HG02840 (cell line): ENCODE data around the gene DBR1.
"Not testable (repeated sequence)": the region's sequence is repeated elsewhere in the genome, so short reads cannot be mapped to it uniquely, and the experiment has no call there.

Experiments
- ATAC-seq: cut with Tn5 transposase; IDR thresholded peaks from one replicate; pipeline ENCODE4 v1.9.1; 2021; ENCODE audit warnings: mild to moderate bottlenecking, moderate library complexity, moderate number of reproducible peaks; ENCODE audit not compliant: unreplicated experiment, low FRiP score

The DBR1 gene

GRCh38 chr3:138187296-138188012 is 12.7 kb upstream of the DBR1 start, which contains the start of gene ARMC8:
TSS of gene ARMC8 (plus strand) at chr3:138187301. CDS start at chr3:138187555, 254 bp downstream.
- peak; percentile 58 for ATAC-seq

GRCh38 chr3:138186803-138187295 is 12.1 kb upstream of the DBR1 start:
- ATAC-seq: peak; percentile 95

- no peak for ATAC-seq
Observed at GRCh38 chr3:138186221-138186620, 11.5 kb upstream of the DBR1 start.

- no peak for ATAC-seq
Observed at GRCh38 chr3:138184994-138185393, 10.3 kb upstream of the DBR1 start.

DNA sequence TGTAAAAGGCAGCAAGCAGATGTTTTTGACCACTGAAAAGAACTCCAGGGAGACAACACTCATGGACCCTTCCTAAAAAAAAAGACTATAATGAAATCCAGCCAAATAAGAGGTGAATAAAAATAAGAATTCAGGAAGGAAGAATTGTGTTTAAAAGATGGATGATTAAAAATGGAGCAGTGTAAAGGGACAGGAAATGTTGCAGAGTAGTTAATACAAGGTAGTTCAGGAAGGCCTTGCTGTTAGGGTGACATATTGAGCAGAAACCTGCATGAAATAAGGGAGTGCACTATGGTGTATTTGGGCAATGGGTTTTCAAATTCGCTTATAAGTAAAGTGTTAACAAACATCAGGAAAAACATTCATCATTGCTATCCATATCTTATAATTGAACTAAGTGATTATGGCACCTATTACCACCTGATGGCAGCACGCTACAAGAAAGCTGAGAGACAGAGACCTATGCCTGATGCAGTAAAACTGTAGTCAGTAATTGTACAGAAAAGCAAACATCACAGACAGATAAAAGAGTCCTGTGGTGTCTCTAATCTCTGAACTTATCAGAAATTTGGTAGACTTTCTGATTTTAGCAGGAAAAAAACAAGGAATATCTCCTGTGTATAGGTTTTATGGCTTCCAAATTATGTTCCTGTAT is 5.8 kb upstream of the DBR1 start:
- ATAC-seq: no peak

- ATAC-seq: no peak
Observed at GRCh38 chr3:138173769-138174420, 826 bp downstream of the DBR1 start.

DNA sequence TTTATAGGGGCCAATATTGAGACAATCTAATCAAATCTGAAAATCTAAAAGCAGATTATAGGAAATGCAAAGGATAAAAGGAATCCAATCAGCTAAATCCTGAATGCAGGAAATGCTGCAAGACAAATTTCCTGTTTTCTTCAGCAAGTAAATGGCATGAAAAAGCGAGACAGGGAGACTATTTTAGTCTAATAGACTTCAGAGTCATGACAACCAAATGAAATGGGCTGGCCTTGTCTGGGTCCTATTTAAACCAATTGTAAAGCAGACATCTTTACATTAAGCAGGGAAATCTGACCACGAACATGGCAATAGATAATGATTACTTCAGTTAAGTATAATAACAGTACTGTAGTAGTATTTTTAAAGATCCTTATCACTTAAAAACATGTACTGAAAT is 2.1 kb downstream of the DBR1 start:
- no peak for ATAC-seq

DNA sequence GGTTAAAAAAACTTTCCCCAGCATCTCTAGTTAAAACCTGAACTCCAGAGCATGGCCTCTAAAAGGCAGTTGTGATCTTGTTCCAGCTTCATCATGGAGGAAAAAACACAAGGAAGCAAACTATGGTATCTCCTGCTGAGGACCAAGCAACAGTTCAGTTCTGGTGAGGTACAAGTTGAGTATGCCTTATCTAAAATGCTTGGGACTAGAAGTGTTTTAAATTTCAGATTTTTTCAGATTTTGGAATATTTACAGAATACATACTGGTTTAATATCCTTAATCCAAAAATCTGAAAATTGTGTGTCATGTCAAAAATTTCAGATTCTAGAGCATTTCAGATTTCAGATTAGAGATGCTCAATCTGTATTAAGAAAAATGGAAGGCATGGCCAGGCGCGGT is 9.7 kb downstream of the DBR1 start:
- ATAC-seq: no peak

DNA sequence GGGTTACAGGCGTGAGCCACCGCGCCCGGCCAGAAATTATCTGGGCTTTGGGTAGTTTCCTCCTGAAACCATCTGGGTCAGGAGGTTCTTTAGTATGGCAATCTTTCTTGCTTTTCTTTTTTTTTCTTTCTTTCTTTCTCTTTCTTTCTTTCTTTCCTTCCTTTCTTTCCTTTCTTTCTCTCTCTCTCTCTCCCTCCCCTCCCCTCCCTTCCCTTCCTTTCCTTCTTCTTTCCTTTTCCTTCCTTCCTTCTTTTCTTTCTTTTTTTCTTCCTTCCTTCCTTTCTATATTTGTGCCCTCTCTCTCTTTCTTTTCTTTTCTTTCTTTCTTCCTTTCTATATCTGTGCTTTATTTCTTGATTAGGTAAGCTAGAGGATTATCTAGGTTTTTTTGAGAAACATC is 17.0 kb downstream of the DBR1 start:
- ATAC-seq: no peak

DNA sequence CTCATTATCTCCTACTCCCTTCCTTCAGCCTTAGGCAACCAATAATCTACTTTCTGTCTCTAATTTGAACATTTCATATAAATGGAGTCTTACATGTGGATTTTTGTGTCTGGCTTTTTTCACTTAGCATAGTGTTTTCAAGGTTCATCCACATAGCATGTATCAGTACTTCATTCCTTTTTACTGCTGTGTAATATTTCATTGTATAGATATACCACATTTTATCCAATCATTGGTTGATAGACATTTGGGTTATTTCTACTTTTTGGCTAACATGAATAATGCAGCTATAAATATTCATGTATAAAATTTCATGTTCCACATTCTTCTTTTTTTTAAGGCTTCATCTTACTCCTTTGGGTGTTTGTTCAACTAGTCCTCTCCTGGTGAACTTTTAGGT is 20.2 kb downstream of the DBR1 start:
- no peak for ATAC-seq

DNA sequence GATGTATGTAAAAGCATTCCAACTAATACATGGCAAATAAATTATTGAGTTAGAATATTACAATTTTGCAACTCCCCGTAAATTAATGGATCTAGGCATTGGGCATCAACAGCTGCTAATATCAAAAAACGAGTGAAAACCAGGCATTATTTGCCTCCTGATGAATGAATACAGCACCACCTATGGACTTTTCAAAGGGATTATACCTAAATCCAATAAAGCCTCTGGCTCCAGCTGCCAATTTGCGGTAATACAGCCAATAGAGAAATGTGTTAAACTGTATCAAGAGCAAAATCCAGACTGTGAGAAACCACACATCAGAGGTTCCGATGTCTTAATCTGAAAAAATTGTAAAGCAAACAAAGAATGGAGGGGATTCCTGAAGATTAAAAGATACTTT is 26.2 kb downstream of the DBR1 start:
- ATAC-seq: no peak

DNA sequence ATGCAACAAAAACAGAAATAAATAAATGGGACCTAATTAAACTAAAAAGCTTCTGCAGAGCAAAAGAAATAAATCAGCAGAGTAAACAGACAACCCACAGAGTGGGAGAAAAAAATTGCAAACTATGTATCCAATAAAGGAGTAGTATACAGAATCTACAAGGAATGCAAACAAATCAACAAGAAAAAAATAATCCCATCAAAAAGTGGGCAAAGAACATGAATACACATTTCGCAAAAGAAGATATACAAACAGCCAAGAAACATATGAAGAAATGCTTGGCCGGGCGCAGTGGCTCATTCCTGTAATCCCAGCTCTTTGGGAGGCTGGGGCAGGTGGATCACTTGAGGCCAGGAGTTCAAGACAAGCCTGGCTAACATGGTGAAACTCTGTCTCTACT is 32.5 kb downstream of the DBR1 start:
- not testable (repeated sequence) for ATAC-seq

DNA sequence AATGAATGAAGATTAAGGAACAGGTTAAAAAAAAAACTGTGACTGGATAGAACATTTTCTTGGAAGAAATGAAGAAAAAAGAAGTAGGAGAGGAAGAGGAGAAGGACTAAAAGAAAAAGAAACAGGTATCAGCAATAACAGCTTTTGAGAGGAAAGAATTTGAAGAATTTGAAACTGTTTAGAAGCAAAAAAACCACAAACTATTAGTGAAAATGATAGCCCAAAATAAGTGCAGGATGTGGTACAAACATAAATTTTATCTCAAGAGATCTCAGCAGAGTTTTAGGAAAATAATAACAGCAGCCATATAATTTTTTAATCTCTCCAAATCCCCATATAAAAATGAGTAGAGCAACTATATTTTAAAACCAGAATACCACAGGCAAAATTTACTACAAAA is 33.8 kb downstream of the DBR1 start:
- no peak for ATAC-seq

DNA sequence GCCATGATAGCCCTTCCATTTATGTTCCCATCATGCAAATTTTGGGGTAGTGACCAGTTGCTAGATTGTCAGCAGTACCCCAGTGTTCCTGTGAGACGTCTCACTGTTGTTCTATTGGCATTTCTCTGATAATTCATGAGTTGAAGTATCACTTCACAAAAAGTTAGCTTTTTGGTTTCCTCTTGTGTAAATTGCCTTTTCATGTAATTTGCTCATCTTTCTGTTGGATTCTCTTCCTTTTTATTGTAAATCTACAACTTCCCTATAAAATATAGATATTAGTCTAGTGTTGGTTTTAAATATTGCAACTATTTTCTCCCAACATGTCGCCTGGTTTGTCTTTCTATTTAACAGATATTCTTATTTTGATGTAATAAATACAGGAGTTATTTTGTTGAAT is 35.0 kb downstream of the DBR1 start:
- ATAC-seq: no peak

DNA sequence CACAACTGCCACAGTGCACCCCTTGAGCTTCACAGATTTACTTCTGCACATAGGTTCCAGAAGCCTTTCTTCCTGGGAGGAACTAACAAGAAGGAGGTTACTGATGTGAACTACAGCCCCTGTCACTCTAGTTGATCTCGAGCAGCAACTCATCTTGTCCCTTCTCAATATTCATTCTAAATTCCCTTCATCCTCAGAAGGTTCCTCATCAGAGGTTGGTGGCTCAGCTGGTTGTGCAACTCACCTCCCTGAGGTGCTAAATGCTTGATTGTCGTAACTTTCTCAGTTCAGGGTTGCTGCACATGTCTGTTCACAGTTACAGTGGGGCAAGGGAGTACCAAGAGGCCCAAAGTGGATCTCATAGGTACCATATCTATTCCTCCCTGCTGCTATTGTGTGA is 36.9 kb downstream of the DBR1 start:
- ATAC-seq: no peak

- no peak for ATAC-seq
Observed at GRCh38 chr3:138136201-138136600, 38.5 kb downstream of the DBR1 start.

DNA sequence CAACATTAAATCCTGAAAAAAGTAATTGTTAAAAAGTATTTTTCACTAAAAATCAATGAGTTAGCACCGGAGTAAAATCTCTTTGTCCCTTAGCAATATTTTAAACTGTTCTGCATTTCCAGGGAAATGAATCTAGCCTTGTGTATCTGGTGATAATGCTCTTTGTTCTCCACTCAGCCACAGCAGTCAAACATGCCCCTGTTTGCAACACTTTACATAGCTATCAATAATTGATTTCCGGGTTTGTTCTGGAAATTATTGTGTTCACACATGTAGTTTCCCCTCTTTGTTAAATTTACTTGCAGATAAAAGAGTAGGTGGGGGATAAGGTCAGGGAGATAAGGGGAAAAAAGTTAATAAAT is 38.9 kb downstream of the DBR1 start:
- no peak for ATAC-seq

- ATAC-seq: no peak
Observed at GRCh38 chr3:138135146-138135832, 39.4 kb downstream of the DBR1 start.

DNA sequence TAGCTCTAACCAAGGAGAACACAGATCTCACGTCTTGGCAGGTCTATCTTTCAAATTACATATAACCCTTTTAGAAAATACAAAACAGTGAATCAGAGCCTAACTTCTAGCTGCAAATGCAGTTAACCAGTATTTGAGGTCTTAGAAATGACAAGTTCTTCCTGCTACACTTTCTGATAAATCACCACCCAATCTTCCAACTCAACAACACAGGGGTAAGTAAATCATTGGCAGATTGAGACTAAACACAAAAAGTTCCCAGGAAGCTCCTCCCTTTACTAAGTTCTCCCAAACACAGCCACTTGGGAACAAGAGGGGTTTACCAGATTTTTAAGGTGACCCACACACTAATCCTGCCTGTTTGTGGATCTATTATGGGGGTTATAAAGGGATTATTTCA is 42.5 kb downstream of the DBR1 start, which contains the start of gene A4GNT:
Gene A4GNT, minus strand, starts transcription at position 152 of the 400 bp plus-strand sequence. CDS start 1,134 bp downstream, outside the sequence.
- no peak for ATAC-seq

GRCh38 chr3:138127636-138128365 is 46.9 kb downstream of the DBR1 start:
- no peak for ATAC-seq
